Epithelial cell of esophagus (primary cell): Measurements from ENCODE around the gene AFAP1.

ENCODE experiments used
- DNase-seq: peaks from one replicate; pipeline ENCODE4 v3.0.0; 2010; ENCODE audit warnings: low read depth
- H3K4me3 ChIP-seq: 2 replicates; pipeline ENCODE4 v1.5.1; 2011; ENCODE audit warnings: mild to moderate bottlenecking, low read length, control low read depth
- CTCF ChIP-seq: IDR thresholded peaks from 2 replicates; pipeline ENCODE4 v1.5.1; 2011; ENCODE audit warnings: low read depth, mild to moderate bottlenecking, low read length, control low read depth, inconsistent platforms; ENCODE audit not compliant: insufficient read depth; ENCODE audit errors: missing control alignments

Gene AFAP1

GRCh38 chr4:7822137-7822505, 117.5 kb downstream of the AFAP1 start:
- TF ChIP-seq CTCF, result no peak
- DNase-seq, result no peak
- no peak overlapping the region for H3K4me3 ChIP-seq

- H3K4me3 ChIP-seq, result no peak overlapping the region
- TF ChIP-seq CTCF, result no peak
- DNase-seq, result no peak
These were observed 118.2 kb downstream of the AFAP1 start for GRCh38 chr4:7821245-7822136.

GRCh38 chr4:7820031-7820818, 119.4 kb downstream of the AFAP1 start:
- H3K4me3 ChIP-seq, result no peak overlapping the region
- no peak for TF ChIP-seq CTCF
- no peak for DNase-seq

- no peak overlapping the region for H3K4me3 ChIP-seq
- TF ChIP-seq CTCF, result no peak
- no peak for DNase-seq
These were observed 120.2 kb downstream of the AFAP1 start for GRCh38 chr4:7819446-7819845.

- DNase-seq, result no peak
- no peak for TF ChIP-seq CTCF
- no peak overlapping the region for H3K4me3 ChIP-seq
These were observed 121.2 kb downstream of the AFAP1 start for GRCh38 chr4:7818399-7818911.

GRCh38 chr4:7817877-7818398, 121.7 kb downstream of the AFAP1 start:
- no peak for TF ChIP-seq CTCF
- H3K4me3 ChIP-seq, result no peak overlapping the region
- no peak for DNase-seq
